HT1080 (cell line): Measurements from ENCODE around the gene CCDC195. TPM values are rescaled to one million over a fixed set of nuclear protein-coding genes. Genes with fewer than 3 reads are reported as not detected.
A peak's percentile ranks its signal among the peaks of the same experiment; 100 is the strongest.

Source experiments
- DNase-seq: peaks from one replicate; pipeline ENCODE4 v3.0.0-alpha.2; 2015; ENCODE audit warnings: low read depth
- polyA plus RNA-seq, 2 experiments: library from polyadenylated mRNA; depleted of rRNA; stranded (reverse); fragments of >200 nt; gene quantifications; 2 replicates each; pipeline ENCODE4 v1.2.3, GENCODE V29; 2015
- total RNA-seq: library from RNA; depleted of rRNA; stranded (reverse); fragments of >200 nt; shearing (Covaris generic); gene quantifications from 2 replicates; pipeline ENCODE4 v1.2.3, GENCODE V29; 2014; rRNA removed

The CCDC195 gene
- total RNA-seq: not detected in 2 replicates
- polyA plus RNA-seq (2015; cell fraction: cytosol; rRNA removed): not detected in 2 replicates
- not detected in 2 replicates for polyA plus RNA-seq (2015; cell fraction: nucleus; rRNA removed)

GRCh38 chr2:224716201-224716600 is at the start of gene CCDC195:
CCDC195 (minus strand) TSS chr2:224716365; CDS start chr2:224716365, 0 bp downstream.
- DNase-seq: no peak

GRCh38 chr2:224764565-224765236 is 48.5 kb upstream of the CCDC195 start:
- DNase-seq: no peak

- DNase-seq: no peak
Measured at GRCh38 chr2:224757934-224758548, 41.9 kb upstream of the CCDC195 start.

- no peak for DNase-seq
Measured at GRCh38 chr2:224753743-224754540, 37.8 kb upstream of the CCDC195 start.

GRCh38 chr2:224751996-224752698 is 36.0 kb upstream of the CCDC195 start:
- no peak for DNase-seq

- DNase-seq: no peak
Measured at GRCh38 chr2:224749136-224749535, 33.0 kb upstream of the CCDC195 start.

GRCh38 chr2:224747765-224748164 is 31.6 kb upstream of the CCDC195 start:
- no peak for DNase-seq

GRCh38 chr2:224736227-224736626 is 20.1 kb upstream of the CCDC195 start:
- no peak for DNase-seq

GRCh38 chr2:224734949-224735348 is 18.8 kb upstream of the CCDC195 start:
- no peak for DNase-seq

GRCh38 chr2:224731665-224732064 is 15.5 kb upstream of the CCDC195 start:
- DNase-seq: no peak

GRCh38 chr2:224729435-224729834 is 13.3 kb upstream of the CCDC195 start:
- no peak for DNase-seq

- no peak for DNase-seq
Measured at GRCh38 chr2:224724331-224724730, 8.2 kb upstream of the CCDC195 start.

GRCh38 chr2:224723586-224724217 is 7.5 kb upstream of the CCDC195 start:
- no peak for DNase-seq

GRCh38 chr2:224722770-224723169 is 6.6 kb upstream of the CCDC195 start:
- DNase-seq: no peak

GRCh38 chr2:224722250-224722649 is 6.1 kb upstream of the CCDC195 start:
- peak; percentile 47 for DNase-seq

- DNase-seq: no peak
Measured at GRCh38 chr2:224716921-224717320, 756 bp upstream of the CCDC195 start.

- DNase-seq: no peak
Measured at GRCh38 chr2:224711859-224712665, 4.1 kb downstream of the CCDC195 start.

- no peak for DNase-seq
Measured at GRCh38 chr2:224711381-224711780, 4.8 kb downstream of the CCDC195 start.

- no peak for DNase-seq
Measured at GRCh38 chr2:224709301-224709700, 6.9 kb downstream of the CCDC195 start.

GRCh38 chr2:224694502-224694901 is 21.7 kb downstream of the CCDC195 start:
- no peak for DNase-seq
